ENCODE results near the gene ASB4.

DNA sequence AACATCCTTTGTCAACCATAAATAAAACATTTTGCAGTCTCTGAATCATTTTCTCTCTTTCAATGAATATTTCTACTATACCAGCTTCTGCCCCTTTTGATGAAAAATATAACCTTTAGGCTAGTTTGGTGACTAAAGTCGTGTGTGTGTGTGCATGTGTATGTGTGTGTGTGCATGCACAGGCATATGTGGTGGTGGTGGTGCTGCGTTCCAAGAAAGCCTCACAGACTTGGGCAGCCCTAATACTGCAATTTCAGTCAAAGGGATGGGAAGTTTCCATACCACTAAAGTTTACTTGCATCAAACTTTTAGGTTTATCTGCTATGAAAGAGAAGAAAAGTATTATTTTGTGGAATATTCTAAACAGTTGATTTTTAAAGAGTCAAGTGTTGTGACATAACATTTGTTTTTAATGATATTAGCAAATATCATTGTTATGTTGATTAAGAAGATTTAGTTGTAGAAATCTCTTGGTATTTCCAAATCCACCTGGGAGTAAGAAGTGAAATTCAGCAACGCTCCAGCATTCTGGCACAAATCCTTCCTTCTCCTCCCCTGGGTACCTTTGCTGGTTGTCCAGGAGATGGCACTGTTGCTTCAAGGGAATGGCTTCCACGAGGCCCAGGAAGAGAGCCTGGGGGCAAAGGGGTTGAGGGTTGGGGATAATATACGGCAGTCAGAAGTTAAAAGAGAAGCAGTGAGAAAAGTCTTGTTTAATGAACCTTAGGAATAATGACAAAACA is 41.5 kb downstream of the ASB4 start:
- TF ChIP-seq, protein P1, sequence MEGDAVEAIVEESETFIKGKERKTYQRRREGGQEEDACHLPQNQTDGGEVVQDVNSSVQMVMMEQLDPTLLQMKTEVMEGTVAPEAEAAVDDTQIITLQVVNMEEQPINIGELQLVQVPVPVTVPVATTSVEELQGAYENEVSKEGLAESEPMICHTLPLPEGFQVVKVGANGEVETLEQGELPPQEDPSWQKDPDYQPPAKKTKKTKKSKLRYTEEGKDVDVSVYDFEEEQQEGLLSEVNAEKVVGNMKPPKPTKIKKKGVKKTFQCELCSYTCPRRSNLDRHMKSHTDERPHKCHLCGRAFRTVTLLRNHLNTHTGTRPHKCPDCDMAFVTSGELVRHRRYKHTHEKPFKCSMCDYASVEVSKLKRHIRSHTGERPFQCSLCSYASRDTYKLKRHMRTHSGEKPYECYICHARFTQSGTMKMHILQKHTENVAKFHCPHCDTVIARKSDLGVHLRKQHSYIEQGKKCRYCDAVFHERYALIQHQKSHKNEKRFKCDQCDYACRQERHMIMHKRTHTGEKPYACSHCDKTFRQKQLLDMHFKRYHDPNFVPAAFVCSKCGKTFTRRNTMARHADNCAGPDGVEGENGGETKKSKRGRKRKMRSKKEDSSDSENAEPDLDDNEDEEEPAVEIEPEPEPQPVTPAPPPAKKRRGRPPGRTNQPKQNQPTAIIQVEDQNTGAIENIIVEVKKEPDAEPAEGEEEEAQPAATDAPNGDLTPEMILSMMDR (IDR thresholded peaks at IDR 0.05) = peak; percentile 81 to 91 (median 84)
- TF ChIP-seq POLR2A (IDR thresholded peaks at IDR 0.05) = no peak

All from gastroesophageal sphincter (tissue), 3 donors.